ENCODE measurements around the gene NACC1. TPM values are rescaled to one million over a fixed set of nuclear protein-coding genes. Genes with fewer than 3 reads are reported as not detected.

The NACC1 gene
- total RNA-seq, 4 donors from 2014 or later = 23.8 to 55.2 (median 26.2) TPM

- Histone ChIP-seq H3K4me1 (peaks cover 0 to 63% (median 20%) of the 10 kb centered on the region in 3 donors), H3K4me3 (peak overlapping the region; percentile 94 to 96), H3K27ac (peak overlapping the region; percentile 98 to 100 (median 99)), H3K36me3 (peaks cover 0 to 7% of the 10 kb centered on the region in 2 donors), H3K9me3 (no peaks in the 10 kb centered on the region), H3K27me3 (no peaks in the 10 kb centered on the region)
- no peak for ATAC-seq
- no peak for TF ChIP-seq POLR2A (IDR thresholded peaks at IDR 0.05)
- no peak for TF ChIP-seq EP300 (IDR thresholded peaks at IDR 0.05)
- TF ChIP-seq, protein P1, sequence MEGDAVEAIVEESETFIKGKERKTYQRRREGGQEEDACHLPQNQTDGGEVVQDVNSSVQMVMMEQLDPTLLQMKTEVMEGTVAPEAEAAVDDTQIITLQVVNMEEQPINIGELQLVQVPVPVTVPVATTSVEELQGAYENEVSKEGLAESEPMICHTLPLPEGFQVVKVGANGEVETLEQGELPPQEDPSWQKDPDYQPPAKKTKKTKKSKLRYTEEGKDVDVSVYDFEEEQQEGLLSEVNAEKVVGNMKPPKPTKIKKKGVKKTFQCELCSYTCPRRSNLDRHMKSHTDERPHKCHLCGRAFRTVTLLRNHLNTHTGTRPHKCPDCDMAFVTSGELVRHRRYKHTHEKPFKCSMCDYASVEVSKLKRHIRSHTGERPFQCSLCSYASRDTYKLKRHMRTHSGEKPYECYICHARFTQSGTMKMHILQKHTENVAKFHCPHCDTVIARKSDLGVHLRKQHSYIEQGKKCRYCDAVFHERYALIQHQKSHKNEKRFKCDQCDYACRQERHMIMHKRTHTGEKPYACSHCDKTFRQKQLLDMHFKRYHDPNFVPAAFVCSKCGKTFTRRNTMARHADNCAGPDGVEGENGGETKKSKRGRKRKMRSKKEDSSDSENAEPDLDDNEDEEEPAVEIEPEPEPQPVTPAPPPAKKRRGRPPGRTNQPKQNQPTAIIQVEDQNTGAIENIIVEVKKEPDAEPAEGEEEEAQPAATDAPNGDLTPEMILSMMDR (IDR thresholded peaks at IDR 0.05) = peak in 1 of 4 experiments; percentile 28
- WGBS, 2 donors (ENCODE audit: low coverage in 1 of 2) = 0% methylated on average over 4 to 6 of the region's 34 CpGs
Measured at GRCh38 chr19:13150931-13151604, 33.0 kb downstream of the NACC1 start.

DNA sequence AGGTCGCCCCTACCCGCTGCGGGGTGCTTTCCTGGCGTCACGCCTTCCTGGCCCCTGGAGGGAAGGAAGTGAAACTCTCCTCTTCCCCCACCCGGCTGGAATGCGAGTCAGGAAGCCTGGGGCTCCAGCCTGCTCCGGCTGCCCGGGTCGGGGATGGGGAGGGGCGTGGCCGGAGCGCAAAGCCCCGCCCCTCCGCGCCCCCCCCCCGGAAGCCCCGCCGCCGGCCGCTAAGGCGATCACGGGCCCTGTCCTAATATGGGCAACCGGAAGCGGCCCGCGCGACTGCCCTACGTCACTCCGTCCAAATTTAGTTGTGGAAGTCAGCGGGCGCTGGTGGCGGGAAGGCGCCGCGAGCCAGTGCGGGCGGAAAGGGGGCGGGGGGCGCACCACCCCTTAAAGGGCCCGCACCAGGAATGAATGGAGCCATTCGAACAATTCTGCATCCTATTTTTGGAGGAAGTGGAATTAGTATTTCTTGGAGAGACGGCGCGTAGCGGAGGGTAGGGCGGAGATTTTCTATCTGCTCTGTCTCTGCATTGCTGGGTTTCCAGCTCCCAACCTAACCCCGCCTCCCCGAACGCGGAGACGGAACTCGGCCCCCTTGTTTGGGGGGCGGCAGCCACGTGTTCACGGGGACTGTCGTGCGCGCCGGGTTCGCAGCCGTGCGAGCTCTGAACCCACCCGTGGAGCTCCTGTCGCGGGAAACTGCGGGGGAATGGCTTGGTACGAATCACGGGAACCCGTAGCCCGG lies 33.7 kb downstream of the NACC1 start:
- Histone ChIP-seq H3K9me3 (no peaks in the 10 kb centered on the region), H3K27ac (peak overlapping the region; percentile 98 to 100 (median 99)), H3K4me1 (peaks cover 0 to 70% (median 23%) of the 10 kb centered on the region in 3 donors), H3K27me3 (no peaks in the 10 kb centered on the region), H3K36me3 (no peaks in the 10 kb centered on the region), H3K4me3 (peak overlapping the region; percentile 94 to 96)
- 1% methylated on average over 15 of the region's 71 CpGs; no CpG with 5 or more reads in 1 of the 2 donors for WGBS, 2 donors (ENCODE audit: low coverage in 1 of 2)
- peak; percentile 73 for ATAC-seq
- TF ChIP-seq POLR2AphosphoS5 (IDR thresholded peaks at IDR 0.05) = peak; percentile 100
- TF ChIP-seq EP300 (IDR thresholded peaks at IDR 0.05) = no peak
- TF ChIP-seq POLR2A (IDR thresholded peaks at IDR 0.05) = peak; percentile 98
- TF ChIP-seq, protein P1 (IDR thresholded peaks at IDR 0.05) = peak in 2 of 4 experiments; percentile 24 to 32

- peak; percentile 0 for ATAC-seq
- H3K27ac ChIP-seq = peak overlapping the region; percentile 93 to 100 (median 98)
- peak overlapping the region; percentile 46 to 96 for H3K4me3 ChIP-seq
- WGBS, 2 donors (ENCODE audit: low coverage in 1 of 2) = 0% methylated on average over 7 of the region's 25 CpGs; no CpG with 5 or more reads in 1 of the 2 donors
- TF ChIP-seq EP300 (IDR thresholded peaks at IDR 0.05) = no peak
- TF ChIP-seq POLR2AphosphoS5 (IDR thresholded peaks at IDR 0.05) = no peak
- no peak for TF ChIP-seq POLR2A (IDR thresholded peaks at IDR 0.05)
- TF ChIP-seq, protein P1 (IDR thresholded peaks at IDR 0.05) = no peak
- peaks cover 0 to 65% (median 23%) of the 10 kb centered on the region in 3 donors for H3K4me1 ChIP-seq
- H3K36me3 ChIP-seq = no peaks in the 10 kb centered on the region
- no peaks in the 10 kb centered on the region for H3K9me3 ChIP-seq
- no peaks in the 10 kb centered on the region for H3K27me3 ChIP-seq
Measured at GRCh38 chr19:13152356-13152973, 34.4 kb downstream of the NACC1 start.

DNA sequence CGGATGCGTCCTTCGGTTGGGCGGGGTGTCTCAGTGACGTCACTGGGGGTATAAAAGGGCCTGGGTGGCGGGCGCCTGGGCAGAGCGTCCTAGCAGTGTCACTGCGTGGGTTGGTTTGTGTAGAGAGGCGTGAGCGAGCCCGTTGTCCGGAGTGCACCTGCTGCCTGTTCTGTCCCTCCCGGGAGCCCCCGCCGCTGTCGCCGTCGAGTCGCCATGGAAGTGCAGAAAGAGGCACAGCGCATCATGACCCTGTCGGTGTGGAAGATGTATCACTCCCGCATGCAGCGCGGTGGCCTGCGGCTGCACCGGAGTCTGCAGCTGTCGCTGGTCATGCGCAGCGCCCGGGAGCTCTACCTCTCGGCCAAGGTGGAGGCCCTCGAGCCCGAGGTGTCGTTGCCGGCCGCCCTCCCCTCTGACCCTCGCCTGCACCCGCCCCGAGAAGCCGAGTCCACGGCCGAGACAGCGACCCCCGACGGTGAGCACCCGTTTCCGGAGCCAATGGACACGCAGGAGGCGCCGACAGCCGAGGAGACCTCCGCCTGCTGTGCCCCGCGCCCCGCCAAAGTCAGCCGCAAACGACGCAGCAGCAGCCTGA lies 35.0 kb downstream of the NACC1 start:
- 0% methylated on average over 1 of the region's 59 CpGs; no CpG with 5 or more reads in 1 of the 2 donors for WGBS, 2 donors (ENCODE audit: low coverage in 1 of 2)
- peak; percentile 40 for ATAC-seq
- peaks cover 0 to 60% (median 23%) of the 10 kb centered on the region in 3 donors for H3K4me1 ChIP-seq
- no peaks in the 10 kb centered on the region for H3K27me3 ChIP-seq
- H3K9me3 ChIP-seq = no peaks in the 10 kb centered on the region
- peak overlapping the region; percentile 93 to 100 (median 98) for H3K27ac ChIP-seq
- TF ChIP-seq POLR2A (IDR thresholded peaks at IDR 0.05) (peak; percentile 100), POLR2AphosphoS5 (IDR thresholded peaks at IDR 0.05) (peak; percentile 100), EP300 (IDR thresholded peaks at IDR 0.05) (no peak)
- TF ChIP-seq, protein P1 (IDR thresholded peaks at IDR 0.05) = peak in 1 of 4 experiments; percentile 17
- no peaks in the 10 kb centered on the region for H3K36me3 ChIP-seq
- peak overlapping the region; percentile 46 to 96 for H3K4me3 ChIP-seq
